Glutamatergic neuron (in vitro differentiated cells): ENCODE results near the gene CHTF18. TPM values are rescaled to one million over a fixed set of nuclear protein-coding genes. Genes with fewer than 3 reads are reported as not detected.

ENCODE experiments used
- DNase-seq: peaks from one replicate; pipeline ENCODE4 v3.0.0; 2022
- H3K27ac Mint-ChIP-seq: one replicate; pipeline ENCODE4 v1.8.0; 2020; ENCODE audit warnings: mild to moderate bottlenecking, mixed read lengths, inconsistent platforms; ENCODE audit not compliant: unreplicated experiment
- H3K27me3 Mint-ChIP-seq: one replicate; pipeline ENCODE4 v1.8.0; 2020; ENCODE audit warnings: mild to moderate bottlenecking, moderate library complexity, mixed read lengths, inconsistent platforms; ENCODE audit not compliant: unreplicated experiment
- H3K36me3 Mint-ChIP-seq: one replicate; pipeline ENCODE4 v1.8.0; 2020; ENCODE audit warnings: mild to moderate bottlenecking, mixed read lengths, inconsistent platforms; ENCODE audit not compliant: unreplicated experiment
- H3K4me1 Mint-ChIP-seq: one replicate; pipeline ENCODE4 v1.8.0; 2020; ENCODE audit warnings: mild to moderate bottlenecking, low read depth, mixed read lengths, inconsistent platforms; ENCODE audit not compliant: unreplicated experiment
- H3K4me3 Mint-ChIP-seq: one replicate; pipeline ENCODE4 v1.8.0; 2020; ENCODE audit warnings: mild to moderate bottlenecking, mixed read lengths, inconsistent platforms; ENCODE audit not compliant: unreplicated experiment
- H3K9me3 Mint-ChIP-seq: one replicate; pipeline ENCODE4 v1.8.0; 2020; ENCODE audit warnings: mild to moderate bottlenecking, moderate library complexity, mixed read lengths, inconsistent platforms; ENCODE audit not compliant: unreplicated experiment
- total RNA-seq: library from RNA; stranded (reverse); fragmentation: NEBNext Ultra II Directional; extraction: Animal tissue kit (Norgen Biotek cat#: 25700); gene quantifications from one replicate; pipeline ENCODE4 v1.2.1, GENCODE V29; 2021; ENCODE audit not compliant: unreplicated experiment
- TF ChIP-seq, protein P1 (sequence below): fragments of 200-600 bp; sonication (generic); IDR thresholded peaks from one replicate; pipeline ENCODE4 v1.5.0; 2021; ENCODE audit not compliant: partially characterized antibody, unreplicated experiment

The CHTF18 gene
- total RNA-seq, 1 donor from 2014 or later, result 49.2 TPM

- H3K27me3 Mint-ChIP-seq, result no peaks in the 10 kb centered on the region
- DNase-seq, result no peak
- H3K9me3 Mint-ChIP-seq, result no peaks in the 10 kb centered on the region
- no peaks in the 10 kb centered on the region for H3K4me1 Mint-ChIP-seq
- no peak overlapping the region for H3K27ac Mint-ChIP-seq
- TF ChIP-seq, protein P1, sequence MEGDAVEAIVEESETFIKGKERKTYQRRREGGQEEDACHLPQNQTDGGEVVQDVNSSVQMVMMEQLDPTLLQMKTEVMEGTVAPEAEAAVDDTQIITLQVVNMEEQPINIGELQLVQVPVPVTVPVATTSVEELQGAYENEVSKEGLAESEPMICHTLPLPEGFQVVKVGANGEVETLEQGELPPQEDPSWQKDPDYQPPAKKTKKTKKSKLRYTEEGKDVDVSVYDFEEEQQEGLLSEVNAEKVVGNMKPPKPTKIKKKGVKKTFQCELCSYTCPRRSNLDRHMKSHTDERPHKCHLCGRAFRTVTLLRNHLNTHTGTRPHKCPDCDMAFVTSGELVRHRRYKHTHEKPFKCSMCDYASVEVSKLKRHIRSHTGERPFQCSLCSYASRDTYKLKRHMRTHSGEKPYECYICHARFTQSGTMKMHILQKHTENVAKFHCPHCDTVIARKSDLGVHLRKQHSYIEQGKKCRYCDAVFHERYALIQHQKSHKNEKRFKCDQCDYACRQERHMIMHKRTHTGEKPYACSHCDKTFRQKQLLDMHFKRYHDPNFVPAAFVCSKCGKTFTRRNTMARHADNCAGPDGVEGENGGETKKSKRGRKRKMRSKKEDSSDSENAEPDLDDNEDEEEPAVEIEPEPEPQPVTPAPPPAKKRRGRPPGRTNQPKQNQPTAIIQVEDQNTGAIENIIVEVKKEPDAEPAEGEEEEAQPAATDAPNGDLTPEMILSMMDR, result no peak
- no peak overlapping the region for H3K4me3 Mint-ChIP-seq
- no peaks in the 10 kb centered on the region for H3K36me3 Mint-ChIP-seq
Observed at GRCh38 chr16:798666-799065, 10.2 kb downstream of the CHTF18 start.

GRCh38 chr16:799111-799947 is 10.9 kb downstream of the CHTF18 start:
- TF ChIP-seq, protein P1, result no peak
- no peaks in the 10 kb centered on the region for H3K4me1 Mint-ChIP-seq
- no peaks in the 10 kb centered on the region for H3K36me3 Mint-ChIP-seq
- no peak for DNase-seq
- no peak overlapping the region for H3K4me3 Mint-ChIP-seq
- H3K9me3 Mint-ChIP-seq, result no peaks in the 10 kb centered on the region
- H3K27me3 Mint-ChIP-seq, result peaks cover 2% of the 10 kb centered on the region
- H3K27ac Mint-ChIP-seq, result no peak overlapping the region

- peak; percentile 46 for DNase-seq
- Mint-ChIP-seq H3K27me3 (peaks cover 3% of the 10 kb centered on the region), H3K4me3 (no peak within 1 kb of the TSS), H3K36me3 (no peaks in the 10 kb centered on the region), H3K9me3 (no peaks in the 10 kb centered on the region), H3K27ac (no peak within 1 kb of the TSS), H3K4me1 (no peaks in the 10 kb centered on the region)
- TF ChIP-seq, protein P1, result no peak
Observed at GRCh38 chr16:799948-800833, 11.8 kb downstream of the CHTF18 start, which contains the start of gene GNG13. GNG13 (minus strand) TSS chr16:800734; CDS start chr16:799077, 1,657 bp downstream.

GRCh38 chr16:800834-801511 is 12.6 kb downstream of the CHTF18 start:
- no peaks in the 10 kb centered on the region for H3K4me1 Mint-ChIP-seq
- DNase-seq, result no peak
- TF ChIP-seq, protein P1, result no peak
- H3K27ac Mint-ChIP-seq, result no peak overlapping the region
- peaks cover 3% of the 10 kb centered on the region for H3K27me3 Mint-ChIP-seq
- no peak overlapping the region for H3K4me3 Mint-ChIP-seq
- H3K9me3 Mint-ChIP-seq, result no peaks in the 10 kb centered on the region
- no peaks in the 10 kb centered on the region for H3K36me3 Mint-ChIP-seq
